Uterus (tissue), 2 donors: ENCODE results near the gene DHRS12.

Experiments used
- CTCF ChIP-seq, 4 experiments: fragments of 200-600 bp in 2 of 4; fragments of 450-650 bp in 2 of 4; sonication (generic) in 2 of 4; IDR thresholded peaks; one replicate each; pipeline ENCODE4 v1.5.1; 2016 to 2019; ENCODE audit warnings: antibody characterized with exemption in 4 of 4, mild to moderate bottlenecking in 2 of 4, moderate library complexity in 1 of 4
- POLR2A ChIP-seq, 2 donors: fragments of 450-650 bp; IDR thresholded peaks; one replicate each; pipeline ENCODE4 v1.6.1; 2016; ENCODE audit warnings: antibody characterized with exemption in 2 of 2, mild to moderate bottlenecking in 1 of 2, moderate library complexity in 1 of 2

- TF ChIP-seq CTCF (IDR thresholded peaks at IDR 0.05) (no peak), POLR2A (IDR thresholded peaks at IDR 0.05) (no peak)
These were observed 35.5 kb downstream of the DHRS12 start for GRCh38 chr13:51768378-51768921.
